ENCODE measurements around the gene SLC39A8. TPM values are rescaled to one million over a fixed set of nuclear protein-coding genes. Genes with fewer than 3 reads are reported as not detected.
"Not testable (repeated sequence)": the region's sequence is repeated elsewhere in the genome, so short reads cannot be mapped to it uniquely, and the experiment has no call there.

The SLC39A8 gene
- total and polyA plus RNA-seq, 2 donors: 8.1 to 25.3 TPM

- Histone ChIP-seq H3K4me3 (ENCODE audit: low read depth, low read length) (no peak overlapping the region), H3K36me3 (ENCODE audit: insufficient read depth) (no peaks in the 10 kb centered on the region), H3K27ac (ENCODE audit: low read depth) (no peak overlapping the region), H3K4me1 (ENCODE audit: insufficient read depth) (no peaks in the 10 kb centered on the region)
- WGBS: 81% methylated on average over 1 of the region's 1 CpG
- DNase-seq (ENCODE audit: extremely low spot score): no peak
Measured at GRCh38 chr4:102302762-102303161, 42.5 kb downstream of the SLC39A8 start.

DNA sequence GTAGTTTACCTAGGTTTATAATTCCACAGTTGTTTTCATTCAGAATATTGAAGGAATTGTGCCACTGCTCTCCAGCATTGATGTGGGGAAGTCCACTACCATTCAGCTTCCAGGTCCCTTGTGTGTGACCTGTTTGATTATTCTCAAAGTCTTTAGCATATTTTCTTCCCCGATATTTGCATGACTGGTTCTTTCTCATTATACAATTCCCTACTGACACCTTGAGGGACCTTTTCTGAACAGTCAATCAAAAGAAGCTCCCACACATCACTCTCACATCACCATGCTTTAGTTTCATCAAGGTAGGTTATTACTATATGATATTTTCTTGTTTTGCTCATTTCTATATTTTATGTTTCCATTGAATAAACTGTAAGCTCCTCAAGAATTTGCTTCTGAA is 44.1 kb downstream of the SLC39A8 start:
- no peak overlapping the region for H3K4me3 ChIP-seq (ENCODE audit: low read depth, low read length)
- DNase-seq (ENCODE audit: extremely low spot score): no peak
- no peak overlapping the region for H3K27ac ChIP-seq (ENCODE audit: low read depth)
- WGBS: 88% methylated on average over 1 of the region's 1 CpG
- H3K36me3 ChIP-seq (ENCODE audit: insufficient read depth): no peaks in the 10 kb centered on the region
- no peaks in the 10 kb centered on the region for H3K4me1 ChIP-seq (ENCODE audit: insufficient read depth)

- no peak for DNase-seq (ENCODE audit: extremely low spot score)
- no peaks in the 10 kb centered on the region for H3K4me1 ChIP-seq (ENCODE audit: insufficient read depth)
- WGBS: 14% methylated on average over 4 of the region's 4 CpGs
- no peak overlapping the region for H3K4me3 ChIP-seq (ENCODE audit: low read depth, low read length)
- no peaks in the 10 kb centered on the region for H3K36me3 ChIP-seq (ENCODE audit: insufficient read depth)
- no peak overlapping the region for H3K27ac ChIP-seq (ENCODE audit: low read depth)
Measured at GRCh38 chr4:102299354-102300107, 45.8 kb downstream of the SLC39A8 start.

GRCh38 chr4:102298716-102299115 is 46.6 kb downstream of the SLC39A8 start:
- 94% methylated on average over 1 of the region's 1 CpG for WGBS

GRCh38 chr4:102295153-102295862 is 50.0 kb downstream of the SLC39A8 start:
- Histone ChIP-seq H3K4me1 (ENCODE audit: insufficient read depth) (no peaks in the 10 kb centered on the region), H3K27ac (ENCODE audit: low read depth) (no peak overlapping the region), H3K36me3 (ENCODE audit: insufficient read depth) (no peaks in the 10 kb centered on the region), H3K4me3 (ENCODE audit: low read depth, low read length) (no peak overlapping the region)
- DNase-seq (ENCODE audit: extremely low spot score): no peak

More at GRCh38 chr4:102298716-102299115, 46.6 kb downstream of the SLC39A8 start:
- no peak for DNase-seq (ENCODE audit: extremely low spot score)
- H3K27ac ChIP-seq (ENCODE audit: low read depth): no peak overlapping the region
- H3K36me3 ChIP-seq (ENCODE audit: insufficient read depth): no peaks in the 10 kb centered on the region
- H3K4me1 ChIP-seq (ENCODE audit: insufficient read depth): no peaks in the 10 kb centered on the region
- H3K4me3 ChIP-seq (ENCODE audit: low read depth, low read length): no peak overlapping the region

GRCh38 chr4:102288497-102288896 is 56.8 kb downstream of the SLC39A8 start:
- DNase-seq (ENCODE audit: extremely low spot score): no peak
- Histone ChIP-seq H3K4me3 (ENCODE audit: low read depth, low read length) (no peak overlapping the region), H3K4me1 (ENCODE audit: insufficient read depth) (no peaks in the 10 kb centered on the region), H3K27ac (ENCODE audit: low read depth) (no peak overlapping the region), H3K36me3 (ENCODE audit: insufficient read depth) (no peaks in the 10 kb centered on the region)

GRCh38 chr4:102285831-102286230 is 59.5 kb downstream of the SLC39A8 start:
- Histone ChIP-seq H3K27ac (ENCODE audit: low read depth) (no peak overlapping the region), H3K36me3 (ENCODE audit: insufficient read depth) (no peaks in the 10 kb centered on the region), H3K4me3 (ENCODE audit: low read depth, low read length) (no peak overlapping the region), H3K4me1 (ENCODE audit: insufficient read depth) (no peaks in the 10 kb centered on the region)
- no peak for DNase-seq (ENCODE audit: extremely low spot score)

DNA sequence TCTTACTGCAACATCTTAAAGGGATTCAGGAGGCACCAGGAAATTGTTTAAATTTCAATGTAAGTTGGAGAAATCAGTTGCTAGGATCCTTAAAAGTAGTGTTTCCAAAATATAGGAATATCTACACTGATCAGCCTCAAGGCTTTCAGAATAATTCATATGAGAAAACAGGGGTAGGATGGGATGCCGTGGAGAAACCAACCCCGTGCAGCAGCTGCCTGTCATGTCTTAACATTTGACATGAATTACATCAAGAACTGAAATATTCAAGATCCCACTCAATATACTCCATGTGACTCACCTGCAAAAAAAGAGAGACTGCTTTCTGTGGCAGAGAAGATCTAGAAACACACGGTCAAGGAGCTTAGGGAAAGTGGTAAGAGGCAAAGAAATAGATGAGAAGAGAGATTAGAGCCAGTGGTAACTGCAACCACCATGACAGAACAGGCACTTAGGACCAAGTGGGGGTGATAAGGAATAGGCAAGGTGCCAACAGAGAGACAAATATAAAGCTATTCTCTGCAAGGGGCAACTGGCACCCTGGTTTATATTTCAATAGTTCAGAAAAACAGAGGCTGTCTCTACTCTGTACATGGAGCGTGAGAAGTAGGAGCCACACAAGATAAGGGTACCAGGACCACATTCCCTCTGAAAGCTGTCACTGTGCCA is 64.0 kb downstream of the SLC39A8 start:
- no peak overlapping the region for H3K4me3 ChIP-seq (ENCODE audit: low read depth, low read length)
- no peaks in the 10 kb centered on the region for H3K36me3 ChIP-seq (ENCODE audit: insufficient read depth)
- no peak for DNase-seq (ENCODE audit: extremely low spot score)
- no peaks in the 10 kb centered on the region for H3K4me1 ChIP-seq (ENCODE audit: insufficient read depth)
- no peak overlapping the region for H3K27ac ChIP-seq (ENCODE audit: low read depth)
- WGBS: 74% methylated on average over 4 of the region's 4 CpGs

DNA sequence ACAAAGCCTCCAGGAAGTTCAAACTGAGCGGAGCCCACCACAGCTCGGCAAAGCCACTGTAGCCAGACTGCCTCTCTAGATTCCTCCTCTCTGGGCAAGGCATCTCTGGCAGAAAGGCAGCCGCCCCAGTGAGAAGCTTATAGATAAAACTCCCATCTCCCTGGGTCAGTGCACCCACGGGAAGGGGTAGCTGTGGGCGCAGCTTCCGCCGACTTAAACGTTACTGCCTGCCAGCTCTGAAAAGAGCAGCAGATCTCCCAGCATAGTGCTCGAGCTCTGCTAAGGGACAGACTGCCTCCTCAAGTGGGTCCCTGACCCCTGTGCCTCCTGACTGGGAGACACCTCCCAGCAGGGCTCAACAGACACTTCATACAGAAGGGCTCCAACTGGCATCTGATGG is 72.0 kb downstream of the SLC39A8 start:
- H3K4me1 ChIP-seq (ENCODE audit: insufficient read depth); H3K27ac ChIP-seq (ENCODE audit: low read depth); DNase-seq (ENCODE audit: extremely low spot score); H3K36me3 ChIP-seq (ENCODE audit: insufficient read depth); H3K4me3 ChIP-seq (ENCODE audit: low read depth, low read length): not testable (repeated sequence)
- 95% methylated on average over 9 of the region's 9 CpGs for WGBS

- WGBS: 92% methylated on average over 8 of the region's 8 CpGs
Measured at GRCh38 chr4:102272318-102272717, 73.0 kb downstream of the SLC39A8 start.

GRCh38 chr4:102268355-102268754 is 76.9 kb downstream of the SLC39A8 start:
- no peak overlapping the region for H3K4me3 ChIP-seq (ENCODE audit: low read depth, low read length)
- peaks cover 2% of the 10 kb centered on the region for H3K36me3 ChIP-seq (ENCODE audit: insufficient read depth)
- H3K4me1 ChIP-seq (ENCODE audit: insufficient read depth): no peaks in the 10 kb centered on the region
- no peak overlapping the region for H3K27ac ChIP-seq (ENCODE audit: low read depth)
- no peak for DNase-seq (ENCODE audit: extremely low spot score)

More at GRCh38 chr4:102272318-102272717, 73.0 kb downstream of the SLC39A8 start:
- Histone ChIP-seq H3K36me3 (ENCODE audit: insufficient read depth) (no peaks in the 10 kb centered on the region), H3K4me3 (ENCODE audit: low read depth, low read length) (no peak overlapping the region), H3K27ac (ENCODE audit: low read depth) (no peak overlapping the region), H3K4me1 (ENCODE audit: insufficient read depth) (no peaks in the 10 kb centered on the region)
- no peak for DNase-seq (ENCODE audit: extremely low spot score)

DNA sequence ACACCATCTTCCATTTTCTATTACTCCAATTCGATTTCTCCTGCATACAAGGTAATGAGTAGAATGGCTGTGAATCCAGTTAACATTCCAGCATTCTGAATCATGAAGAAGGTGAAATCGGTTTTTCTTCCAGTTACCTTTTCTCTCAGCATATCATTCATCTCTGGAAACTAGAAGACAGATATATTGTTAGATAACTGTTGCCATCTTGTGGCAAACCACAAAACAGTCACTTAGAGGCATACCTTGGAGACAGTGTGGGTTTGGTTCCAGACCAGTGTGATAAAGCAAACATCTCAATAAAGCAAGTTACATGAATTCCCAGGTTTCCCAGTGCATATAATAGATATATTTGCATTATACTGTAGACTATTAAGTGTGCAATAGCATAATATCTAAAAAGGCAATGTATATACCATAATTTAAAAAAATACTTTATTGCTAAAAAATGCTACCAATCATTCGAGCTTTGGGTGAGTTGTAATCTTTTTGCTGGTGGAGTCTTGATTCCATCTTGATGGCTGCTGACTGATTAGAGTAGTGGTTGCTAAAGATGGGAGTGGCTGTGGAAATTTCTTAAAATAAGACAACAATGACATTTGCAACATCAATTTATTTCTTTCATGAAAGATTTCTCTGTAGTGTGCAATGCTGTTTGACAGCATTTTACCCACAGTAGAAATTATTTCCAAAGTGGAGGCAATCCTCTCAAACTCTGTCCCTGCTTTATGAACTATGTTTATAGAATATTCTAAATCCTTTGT is 82.1 kb downstream of the SLC39A8 start:
- DNase-seq (ENCODE audit: extremely low spot score): no peak
- 37% methylated on average over 3 of the region's 3 CpGs for WGBS
- H3K4me3 ChIP-seq (ENCODE audit: low read depth, low read length): no peak overlapping the region
- no peaks in the 10 kb centered on the region for H3K4me1 ChIP-seq (ENCODE audit: insufficient read depth)
- H3K27ac ChIP-seq (ENCODE audit: low read depth): no peak overlapping the region
- peaks cover 2% of the 10 kb centered on the region for H3K36me3 ChIP-seq (ENCODE audit: insufficient read depth)

- peaks cover 2% of the 10 kb centered on the region for H3K36me3 ChIP-seq (ENCODE audit: insufficient read depth)
- no peak overlapping the region for H3K4me3 ChIP-seq (ENCODE audit: low read depth, low read length)
- 83% methylated on average over 1 of the region's 1 CpG for WGBS
- no peak overlapping the region for H3K27ac ChIP-seq (ENCODE audit: low read depth)
- no peak for DNase-seq (ENCODE audit: extremely low spot score)
- H3K4me1 ChIP-seq (ENCODE audit: insufficient read depth): no peaks in the 10 kb centered on the region
Measured at GRCh38 chr4:102259702-102260101, 85.6 kb downstream of the SLC39A8 start.
